DND-41 (cell line): ENCODE data around the gene NYAP2.

Experiments
- EZH2 ChIP-seq: IDR thresholded peaks from 3 replicates; pipeline ENCODE4 v1.6.1; 2012; ENCODE audit warnings: borderline replicate concordance, low read depth, mild to moderate bottlenecking, moderate library complexity, low read length, inconsistent platforms; ENCODE audit not compliant: severe bottlenecking
- TF ChIP-seq, protein P1 (sequence below): IDR thresholded peaks from 2 replicates; pipeline ENCODE4 v1.5.1; 2012; ENCODE audit warnings: borderline replicate concordance, low read length, moderate library complexity, mild to moderate bottlenecking; ENCODE audit not compliant: poor library complexity, severe bottlenecking; ENCODE audit errors: extremely low read depth

GRCh38 chr2:225495706-225496105 lies 96.2 kb downstream of the NYAP2 start:
- TF ChIP-seq, protein P1, sequence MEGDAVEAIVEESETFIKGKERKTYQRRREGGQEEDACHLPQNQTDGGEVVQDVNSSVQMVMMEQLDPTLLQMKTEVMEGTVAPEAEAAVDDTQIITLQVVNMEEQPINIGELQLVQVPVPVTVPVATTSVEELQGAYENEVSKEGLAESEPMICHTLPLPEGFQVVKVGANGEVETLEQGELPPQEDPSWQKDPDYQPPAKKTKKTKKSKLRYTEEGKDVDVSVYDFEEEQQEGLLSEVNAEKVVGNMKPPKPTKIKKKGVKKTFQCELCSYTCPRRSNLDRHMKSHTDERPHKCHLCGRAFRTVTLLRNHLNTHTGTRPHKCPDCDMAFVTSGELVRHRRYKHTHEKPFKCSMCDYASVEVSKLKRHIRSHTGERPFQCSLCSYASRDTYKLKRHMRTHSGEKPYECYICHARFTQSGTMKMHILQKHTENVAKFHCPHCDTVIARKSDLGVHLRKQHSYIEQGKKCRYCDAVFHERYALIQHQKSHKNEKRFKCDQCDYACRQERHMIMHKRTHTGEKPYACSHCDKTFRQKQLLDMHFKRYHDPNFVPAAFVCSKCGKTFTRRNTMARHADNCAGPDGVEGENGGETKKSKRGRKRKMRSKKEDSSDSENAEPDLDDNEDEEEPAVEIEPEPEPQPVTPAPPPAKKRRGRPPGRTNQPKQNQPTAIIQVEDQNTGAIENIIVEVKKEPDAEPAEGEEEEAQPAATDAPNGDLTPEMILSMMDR, result no peak
- TF ChIP-seq EZH2, result no peak
